Neural progenitor cell (in vitro differentiated cells): ENCODE results near the gene AUTS2. TPM values are rescaled to one million over a fixed set of nuclear protein-coding genes. Genes with fewer than 3 reads are reported as not detected.

ENCODE experiments used
- DNase-seq: peaks from one replicate; pipeline ENCODE4 v3.0.0-alpha.2; 2016; ENCODE audit warnings: low spot score
- H2AFZ ChIP-seq: fragments of 200-600 bp; sonication (generic); replicated peaks from 2 replicates; pipeline ENCODE4 v1.6.1; 2016; ENCODE audit warnings: antibody characterized with exemption
- H3F3A ChIP-seq: fragments of 200-600 bp; sonication (generic); 2 replicates; pipeline ENCODE4 v1.6.1; 2016; ENCODE audit warnings: antibody characterized with exemption, low read depth
- H3K27ac ChIP-seq: fragments of 200-600 bp; sonication (generic); 2 replicates; pipeline ENCODE4 v1.5.1; 2016; ENCODE audit warnings: mild to moderate bottlenecking
- H3K27me3 ChIP-seq: fragments of 200-600 bp; sonication (generic); 2 replicates; pipeline ENCODE4 v1.6.1; 2016; ENCODE audit warnings: mild to moderate bottlenecking, moderate library complexity
- H3K36me3 ChIP-seq: fragments of 200-600 bp; sonication (generic); 2 replicates; pipeline ENCODE4 v1.5.1; 2016
- H3K4me1 ChIP-seq: fragments of 200-600 bp; sonication (generic); 2 replicates; pipeline ENCODE4 v1.6.1; 2016; ENCODE audit warnings: mixed run types
- H3K4me2 ChIP-seq: fragments of 200-600 bp; sonication (generic); 2 replicates; pipeline ENCODE4 v1.6.1; 2016
- H3K4me3 ChIP-seq: fragments of 200-600 bp; sonication (generic); 2 replicates; pipeline ENCODE4 v1.5.1; 2016
- H3K79me2 ChIP-seq: fragments of 200-600 bp; sonication (generic); 2 replicates; pipeline ENCODE4 v1.6.1; 2016; ENCODE audit warnings: low read depth
- H3K9ac ChIP-seq: fragments of 200-600 bp; sonication (generic); 2 replicates; pipeline ENCODE4 v1.6.1; 2016
- H3K9me3 ChIP-seq: fragments of 200-600 bp; sonication (generic); 2 replicates; pipeline ENCODE4 v1.5.1; 2016; ENCODE audit warnings: low read depth
- H4K20me1 ChIP-seq: fragments of 200-600 bp; sonication (generic); 2 replicates; pipeline ENCODE4 v1.6.1; 2016; ENCODE audit warnings: low read depth
- H3K27ac Mint-ChIP-seq: 3 replicates; pipeline ENCODE4 v1.8.0; 2021; ENCODE audit warnings: mixed read lengths
- H3K27me3 Mint-ChIP-seq: 2 replicates; pipeline ENCODE4 v1.8.0; 2022; ENCODE audit warnings: low read depth, mild to moderate bottlenecking, inconsistent platforms, moderate library complexity, mixed read lengths; ENCODE audit not compliant: insufficient read depth
- H3K36me3 Mint-ChIP-seq: 3 replicates; pipeline ENCODE4 v1.8.0; 2021; ENCODE audit warnings: mixed read lengths
- H3K4me1 Mint-ChIP-seq: 3 replicates; pipeline ENCODE4 v1.8.0; 2021; ENCODE audit warnings: mixed read lengths
- H3K4me3 Mint-ChIP-seq: 3 replicates; pipeline ENCODE4 v1.8.0; 2021; ENCODE audit warnings: mild to moderate bottlenecking, moderate library complexity, mixed read lengths
- H3K9me3 Mint-ChIP-seq: 3 replicates; pipeline ENCODE4 v1.8.0; 2020; ENCODE audit warnings: mixed read lengths
- EZH2 ChIP-seq: fragments of 200-600 bp; sonication (generic); IDR thresholded peaks from 2 replicates; pipeline ENCODE4 v1.6.1; 2017; ENCODE audit warnings: antibody characterized with exemption, mild to moderate bottlenecking, moderate library complexity
- EZH2phosphoT487 ChIP-seq: fragments of 200-600 bp; sonication (generic); IDR thresholded peaks from 2 replicates; pipeline ENCODE4 v1.6.1; 2017; ENCODE audit warnings: antibody characterized with exemption
- total RNA-seq: library from RNA; depleted of rRNA; stranded (reverse); fragments of >200 nt; gene quantifications from 2 replicates; pipeline ENCODE4 v1.2.3, GENCODE V29; 2015; ENCODE audit warnings: low replicate concordance
- TF ChIP-seq, protein P1 (sequence below): fragments of 200-600 bp; sonication (generic); IDR thresholded peaks from 2 replicates; pipeline ENCODE4 v1.5.1; 2017; ENCODE audit warnings: antibody characterized with exemption, mild to moderate bottlenecking

Gene AUTS2
- total RNA-seq, 1 donor from 2014 or later, result 50.0 TPM

DNA sequence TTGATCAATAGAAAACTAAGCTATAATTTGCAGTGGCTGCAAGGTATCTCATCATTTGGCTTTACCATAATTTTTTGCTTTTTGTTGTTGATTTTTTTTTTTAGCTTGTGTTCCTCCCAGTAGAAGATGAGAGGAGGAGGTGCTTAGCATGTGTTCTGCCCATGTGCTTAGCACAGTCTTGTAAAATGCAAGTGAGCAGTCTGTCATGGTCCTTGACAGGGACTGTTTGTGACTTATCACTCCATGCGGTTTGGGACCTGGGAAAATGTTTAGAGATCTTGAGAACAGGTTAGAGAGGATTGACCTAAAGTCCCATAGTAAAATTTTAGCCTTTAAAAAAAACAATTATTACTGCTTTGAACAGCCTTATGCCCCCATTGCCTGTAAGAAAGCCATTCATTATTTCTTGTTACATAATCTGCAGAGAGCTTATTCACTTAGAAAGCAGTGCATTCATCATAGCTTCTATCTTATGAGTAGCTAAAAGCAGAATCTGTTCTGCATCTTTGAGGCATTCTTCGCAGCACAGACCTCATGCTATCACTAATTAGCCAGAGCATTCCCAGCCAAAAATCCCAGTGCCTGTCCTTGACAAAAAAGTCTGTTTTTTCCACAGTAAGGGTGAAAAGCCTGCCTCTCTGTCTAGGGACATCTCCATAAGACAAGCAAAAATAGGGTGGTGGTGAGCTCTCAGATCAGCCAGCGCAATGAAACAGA lies 784.9 kb downstream of the AUTS2 start:
- Mint-ChIP-seq H3K4me1 (peaks cover 14% of the 10 kb centered on the region), H3K27ac (no peak overlapping the region), H3K9me3 (no peaks in the 10 kb centered on the region)

DNA sequence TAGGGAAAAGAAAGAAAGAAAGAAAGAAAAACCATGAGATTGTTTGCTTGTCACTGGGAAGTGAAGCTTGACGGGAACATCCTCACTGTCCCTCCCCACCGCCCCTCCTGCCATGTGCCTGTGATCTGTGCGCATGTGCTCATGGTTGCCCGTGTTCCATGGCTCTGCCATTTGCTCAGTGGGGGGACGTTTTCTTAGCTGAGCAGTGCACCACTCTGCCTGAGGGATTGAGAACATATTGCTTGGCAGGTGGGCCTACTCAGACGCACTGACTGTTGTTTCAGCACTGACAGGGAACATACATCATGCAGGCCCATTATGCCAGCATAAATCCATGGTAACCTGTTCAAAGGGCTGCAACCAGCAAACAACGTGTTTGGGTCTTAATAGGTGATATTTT lies 785.7 kb downstream of the AUTS2 start:
- no peak overlapping the region for H3K27ac Mint-ChIP-seq
- no peak for DNase-seq
- H3K36me3 Mint-ChIP-seq, result no peaks in the 10 kb centered on the region
- H3K27ac ChIP-seq, result no peak overlapping the region
- H3K27me3 Mint-ChIP-seq, result no peaks in the 10 kb centered on the region
- H4K20me1 ChIP-seq, result no peaks in the 10 kb centered on the region
- H3K27me3 ChIP-seq, result no peaks in the 10 kb centered on the region
- no peaks in the 10 kb centered on the region for H3K9me3 ChIP-seq
- H3K4me3 ChIP-seq, result no peak overlapping the region
- peaks cover 4% of the 10 kb centered on the region for H3F3A ChIP-seq
- no peak overlapping the region for H3K4me3 Mint-ChIP-seq
- H3K4me1 Mint-ChIP-seq, result peaks cover 14% of the 10 kb centered on the region
- H3K9me3 Mint-ChIP-seq, result no peaks in the 10 kb centered on the region
- no peak overlapping the region for H2AFZ ChIP-seq
- H3K4me2 ChIP-seq, result peak overlapping the region; percentile 14
- no peak overlapping the region for H3K9ac ChIP-seq
- H3K36me3 ChIP-seq, result no peaks in the 10 kb centered on the region
- H3K4me1 ChIP-seq, result peaks cover 15% of the 10 kb centered on the region
- TF ChIP-seq EZH2, result no peak
- TF ChIP-seq, protein P1, sequence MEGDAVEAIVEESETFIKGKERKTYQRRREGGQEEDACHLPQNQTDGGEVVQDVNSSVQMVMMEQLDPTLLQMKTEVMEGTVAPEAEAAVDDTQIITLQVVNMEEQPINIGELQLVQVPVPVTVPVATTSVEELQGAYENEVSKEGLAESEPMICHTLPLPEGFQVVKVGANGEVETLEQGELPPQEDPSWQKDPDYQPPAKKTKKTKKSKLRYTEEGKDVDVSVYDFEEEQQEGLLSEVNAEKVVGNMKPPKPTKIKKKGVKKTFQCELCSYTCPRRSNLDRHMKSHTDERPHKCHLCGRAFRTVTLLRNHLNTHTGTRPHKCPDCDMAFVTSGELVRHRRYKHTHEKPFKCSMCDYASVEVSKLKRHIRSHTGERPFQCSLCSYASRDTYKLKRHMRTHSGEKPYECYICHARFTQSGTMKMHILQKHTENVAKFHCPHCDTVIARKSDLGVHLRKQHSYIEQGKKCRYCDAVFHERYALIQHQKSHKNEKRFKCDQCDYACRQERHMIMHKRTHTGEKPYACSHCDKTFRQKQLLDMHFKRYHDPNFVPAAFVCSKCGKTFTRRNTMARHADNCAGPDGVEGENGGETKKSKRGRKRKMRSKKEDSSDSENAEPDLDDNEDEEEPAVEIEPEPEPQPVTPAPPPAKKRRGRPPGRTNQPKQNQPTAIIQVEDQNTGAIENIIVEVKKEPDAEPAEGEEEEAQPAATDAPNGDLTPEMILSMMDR, result no peak
- no peak for TF ChIP-seq EZH2phosphoT487
- no peaks in the 10 kb centered on the region for H3K79me2 ChIP-seq

More for the DNA sequence above, 784.9 kb downstream of the AUTS2 start:
- no peak for DNase-seq
- H3K9ac ChIP-seq, result no peak overlapping the region
- no peaks in the 10 kb centered on the region for H3K27me3 Mint-ChIP-seq
- peaks cover 4% of the 10 kb centered on the region for H3F3A ChIP-seq
- no peaks in the 10 kb centered on the region for H3K36me3 ChIP-seq
- peaks cover 15% of the 10 kb centered on the region for H3K4me1 ChIP-seq
- H3K27ac ChIP-seq, result no peak overlapping the region
- TF ChIP-seq EZH2phosphoT487, result no peak
- no peak for TF ChIP-seq EZH2
- TF ChIP-seq, protein P1, result no peak
- no peaks in the 10 kb centered on the region for H3K9me3 ChIP-seq
- no peaks in the 10 kb centered on the region for H3K27me3 ChIP-seq
- no peaks in the 10 kb centered on the region for H4K20me1 ChIP-seq
- H3K4me3 ChIP-seq, result no peak overlapping the region
- H3K36me3 Mint-ChIP-seq, result no peaks in the 10 kb centered on the region
- no peaks in the 10 kb centered on the region for H3K79me2 ChIP-seq
- H2AFZ ChIP-seq, result no peak overlapping the region
- peak overlapping the region; percentile 14 for H3K4me2 ChIP-seq
- no peak overlapping the region for H3K4me3 Mint-ChIP-seq

DNA sequence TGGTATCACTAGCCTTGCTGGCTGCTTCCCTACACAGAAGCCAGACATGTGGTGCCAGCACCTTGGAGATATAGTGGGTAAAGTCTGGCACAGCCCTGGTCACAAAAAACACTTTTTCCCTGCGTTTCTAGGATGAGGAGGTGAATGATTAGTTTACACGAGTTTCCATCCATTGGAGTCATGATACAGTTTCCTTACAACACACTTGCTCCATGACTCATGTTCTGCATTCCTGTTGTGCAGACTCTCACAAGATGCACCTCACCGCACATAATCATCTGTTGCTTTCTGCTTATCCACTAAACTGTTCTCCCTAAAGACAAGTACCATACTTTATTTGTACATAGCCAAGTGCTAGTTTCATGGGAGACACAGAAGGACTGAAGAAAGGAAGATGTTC lies 786.6 kb downstream of the AUTS2 start:
- Histone ChIP-seq H3K27ac (no peak overlapping the region), H3K9ac (no peak overlapping the region), H3K36me3 (no peaks in the 10 kb centered on the region), H3K27me3 (no peaks in the 10 kb centered on the region), H3K79me2 (no peaks in the 10 kb centered on the region), H3K9me3 (no peaks in the 10 kb centered on the region), H3K4me1 (peaks cover 15% of the 10 kb centered on the region), H3K4me3 (no peak overlapping the region), H3K4me2 (no peak overlapping the region), H4K20me1 (no peaks in the 10 kb centered on the region), H3F3A (peaks cover 4% of the 10 kb centered on the region), H2AFZ (no peak overlapping the region)
- no peak overlapping the region for H3K4me3 Mint-ChIP-seq
- no peak for DNase-seq
- no peaks in the 10 kb centered on the region for H3K9me3 Mint-ChIP-seq
- TF ChIP-seq, protein P1, result no peak
- no peak for TF ChIP-seq EZH2
- no peak for TF ChIP-seq EZH2phosphoT487
- peaks cover 14% of the 10 kb centered on the region for H3K4me1 Mint-ChIP-seq
- H3K27ac Mint-ChIP-seq, result no peak overlapping the region
- no peaks in the 10 kb centered on the region for H3K36me3 Mint-ChIP-seq
- no peaks in the 10 kb centered on the region for H3K27me3 Mint-ChIP-seq
